ENCODE measurements around the gene ATP6V1G3.
"Not testable (repeated sequence)": the region's sequence is repeated elsewhere in the genome, so short reads cannot be mapped to it uniquely, and the experiment has no call there.

The ATP6V1G3 gene

DNA sequence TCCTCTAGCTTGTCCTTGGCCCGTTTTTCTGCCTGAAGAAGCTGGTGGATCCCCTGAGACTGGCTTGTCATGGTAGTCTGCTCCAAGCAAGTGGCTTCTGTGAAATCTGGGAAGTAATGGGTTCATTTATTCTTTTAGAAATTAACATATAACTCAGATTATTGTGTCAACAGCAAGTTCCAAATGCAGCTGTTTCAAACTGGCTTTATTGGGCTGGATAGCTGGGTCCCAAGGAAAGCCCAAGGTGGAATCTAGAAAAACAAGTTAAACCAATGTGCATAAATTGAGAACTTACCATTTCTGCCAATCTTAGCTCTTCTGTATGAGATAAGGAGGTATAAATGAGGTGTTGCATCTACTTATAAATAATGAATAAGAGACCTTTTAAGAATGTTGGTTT lies at the start of gene ATP6V1G3:
ATP6V1G3 (minus strand) TSS at position 101 of the 400 bp plus-strand sequence; CDS start at position 71, 30 bp downstream.
- DNase-seq, result no peak

GRCh38 chr1:198588845-198589244 lies 48.4 kb upstream of the ATP6V1G3 start:
- DNase-seq, result no peak

- DNase-seq, result no peak
Measured at GRCh38 chr1:198584163-198584562, 43.7 kb upstream of the ATP6V1G3 start.

DNA sequence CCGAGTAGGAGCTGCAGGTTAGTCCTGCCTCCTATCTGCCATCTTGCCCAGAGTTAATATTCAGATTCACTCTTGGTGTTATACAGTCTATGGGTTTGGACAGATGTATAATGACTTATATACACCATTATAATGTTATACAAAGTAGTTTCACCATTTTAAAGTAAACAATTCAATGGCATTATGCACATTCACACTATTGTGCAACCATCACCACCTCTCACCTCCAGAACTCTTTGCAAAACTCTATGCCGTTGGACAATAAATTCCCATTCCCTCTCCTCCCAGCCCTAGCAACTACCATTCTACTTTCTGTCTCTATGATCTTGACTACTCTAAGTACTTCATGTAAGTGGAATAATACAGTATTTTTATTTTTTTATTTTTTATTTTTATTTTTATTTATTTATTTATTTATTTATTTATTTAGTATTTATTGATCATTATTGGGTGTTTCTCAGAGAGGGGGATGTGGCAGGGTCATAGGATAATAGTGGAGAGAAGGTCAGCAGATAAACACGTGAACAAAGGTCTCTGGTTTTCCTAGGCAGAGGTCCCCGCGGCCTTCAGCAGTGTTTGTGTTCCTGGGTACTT lies 42.8 kb upstream of the ATP6V1G3 start:
- DNase-seq, result not testable (repeated sequence)

DNA sequence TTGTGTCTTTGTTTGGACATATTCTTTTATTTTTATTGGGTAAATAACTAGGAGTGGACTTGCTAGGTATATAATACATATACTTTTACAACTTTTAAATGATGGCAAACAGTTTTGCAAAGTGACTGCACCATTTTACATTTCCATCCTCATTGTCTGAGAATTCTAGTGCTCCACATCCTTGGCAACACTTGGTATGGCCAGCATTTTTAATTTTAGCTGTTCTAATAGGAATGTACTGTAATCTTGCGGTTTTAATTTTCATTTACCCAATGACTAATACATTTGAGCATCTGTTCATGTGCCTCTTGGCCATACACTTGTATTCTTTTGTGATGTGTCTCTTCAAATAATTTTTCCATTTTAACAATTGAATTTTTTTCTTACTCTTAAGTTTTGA lies 37.0 kb upstream of the ATP6V1G3 start:
- no peak for DNase-seq

GRCh38 chr1:198575798-198576641 lies 35.5 kb upstream of the ATP6V1G3 start:
- DNase-seq, result no peak

- DNase-seq, result no peak
Measured at GRCh38 chr1:198575292-198575691, 34.8 kb upstream of the ATP6V1G3 start.

- no peak for DNase-seq
Measured at GRCh38 chr1:198574325-198574724, 33.8 kb upstream of the ATP6V1G3 start.

DNA sequence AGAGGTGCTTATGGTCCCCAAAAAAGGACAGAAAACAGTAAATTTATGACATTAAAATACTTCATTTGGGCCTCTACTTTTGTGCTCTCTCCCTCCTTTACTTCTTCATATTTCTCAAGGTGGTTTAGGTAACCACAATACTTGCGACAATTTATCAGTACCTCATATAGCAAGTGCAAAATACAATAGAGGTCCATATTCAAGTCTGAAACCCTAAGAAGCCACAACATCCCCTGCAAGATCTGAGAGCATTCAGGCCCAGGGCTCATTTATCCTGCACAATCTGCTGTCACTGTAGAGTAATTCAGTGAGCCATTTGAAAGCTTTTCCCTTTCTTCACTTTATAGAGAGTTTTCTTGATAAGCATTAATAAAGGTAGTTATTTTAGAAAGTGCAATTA lies 24.2 kb upstream of the ATP6V1G3 start:
- no peak for DNase-seq

- DNase-seq, result no peak
Measured at GRCh38 chr1:198564157-198564556, 23.7 kb upstream of the ATP6V1G3 start.

DNA sequence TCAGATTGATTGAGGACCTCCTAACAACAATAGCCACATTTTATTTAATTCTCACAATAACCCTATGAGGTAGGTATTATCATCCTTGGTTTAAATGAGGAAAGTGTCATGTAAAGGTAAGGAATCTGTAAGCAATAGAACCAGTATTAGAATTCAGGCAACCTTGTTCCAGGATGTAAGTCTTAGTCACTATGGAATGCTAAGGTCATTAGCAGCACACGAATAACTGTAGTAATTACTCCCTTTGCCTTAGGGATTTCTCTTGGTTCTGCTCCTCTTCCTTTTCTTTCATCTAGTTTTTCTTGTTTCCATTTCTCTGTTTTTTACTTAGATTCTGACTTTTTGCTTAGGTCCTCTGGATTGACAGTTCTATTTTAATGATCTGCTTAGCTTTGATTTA lies 23.1 kb upstream of the ATP6V1G3 start:
- DNase-seq, result no peak

- DNase-seq, result no peak
Measured at GRCh38 chr1:198560161-198560560, 19.7 kb upstream of the ATP6V1G3 start.

DNA sequence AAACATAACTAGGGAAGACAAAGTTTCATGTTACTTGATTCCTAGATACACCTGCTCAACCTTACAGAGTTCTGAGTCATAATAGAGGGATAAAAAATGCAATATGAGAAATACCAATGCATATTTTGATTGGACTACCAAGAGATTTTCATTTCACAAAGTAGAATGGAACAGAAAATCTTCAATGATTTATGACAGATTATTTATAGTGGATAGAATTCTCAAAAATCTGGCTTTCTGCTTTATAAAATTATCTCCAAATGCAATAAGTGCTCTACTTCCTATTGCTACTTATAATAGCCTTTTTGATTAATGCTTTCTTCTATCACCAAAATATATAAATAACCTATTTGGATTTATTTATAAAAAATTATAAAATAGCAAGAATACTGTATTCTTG lies 18.9 kb upstream of the ATP6V1G3 start:
- DNase-seq, result no peak

DNA sequence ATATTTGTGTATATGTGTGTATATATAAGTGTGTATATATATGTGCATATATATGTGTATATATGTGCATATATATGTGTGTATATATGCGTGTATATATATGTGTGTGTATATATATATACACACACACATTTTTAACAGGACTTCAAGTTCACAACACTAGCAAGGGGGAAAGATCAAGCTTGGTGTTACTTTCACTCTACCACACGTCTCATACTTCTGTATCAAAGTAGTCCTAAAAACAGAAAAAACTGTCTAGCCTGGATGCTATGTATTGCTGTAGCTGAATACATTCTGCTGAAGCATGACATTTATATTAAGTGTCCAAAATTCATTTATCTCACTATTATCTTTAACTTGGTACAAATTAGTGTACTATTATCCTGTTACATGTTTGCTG lies 17.9 kb upstream of the ATP6V1G3 start:
- no peak for DNase-seq

DNA sequence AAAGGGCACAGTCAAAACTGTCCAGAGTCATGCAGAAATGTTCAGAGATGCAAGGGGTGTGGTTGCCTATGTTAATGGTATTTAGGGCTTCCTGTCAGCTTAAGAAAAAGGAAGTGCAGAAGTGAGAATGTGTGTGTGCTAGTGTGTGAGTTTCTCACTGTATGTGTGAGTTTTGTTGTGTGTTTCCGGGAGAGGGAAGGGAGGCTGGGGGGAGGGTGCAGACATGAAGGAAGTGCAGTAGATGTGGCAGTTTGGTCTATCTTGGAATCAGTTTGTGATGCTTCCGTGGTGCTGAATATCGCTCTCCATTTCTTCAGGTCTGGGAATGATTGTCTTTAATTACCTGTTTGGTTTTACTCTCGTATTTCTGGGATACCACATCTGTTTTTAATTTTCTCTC lies 16.5 kb upstream of the ATP6V1G3 start:
- DNase-seq, result no peak

GRCh38 chr1:198552668-198553416 lies 12.4 kb upstream of the ATP6V1G3 start:
- no peak for DNase-seq

DNA sequence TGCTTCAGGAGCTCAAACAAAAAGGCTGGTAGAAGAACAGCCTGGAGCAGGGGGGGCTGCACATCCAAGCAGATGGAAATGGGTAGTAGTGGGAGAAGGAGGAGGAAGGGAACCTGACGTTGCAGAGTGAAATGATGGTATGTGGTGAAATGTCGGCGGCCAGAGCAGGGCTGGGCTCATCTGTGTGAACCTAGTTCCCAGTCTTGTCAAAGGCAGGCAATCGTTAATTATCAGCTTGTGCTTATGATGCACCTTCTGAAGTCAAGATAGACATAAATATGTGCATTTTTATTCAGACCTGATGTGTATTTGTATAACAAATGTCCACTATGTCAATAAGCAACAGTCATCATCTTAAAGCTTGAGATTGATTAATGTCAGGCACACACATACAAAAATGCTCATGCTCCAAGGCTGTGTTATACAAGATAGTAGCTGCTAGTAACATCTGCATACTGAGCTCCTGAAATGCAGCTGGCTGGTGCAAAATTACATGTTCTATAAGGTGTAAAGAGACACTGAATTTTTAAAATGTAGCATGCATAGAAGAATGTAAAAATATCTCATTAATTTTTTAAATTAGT lies 10.6 kb upstream of the ATP6V1G3 start:
- no peak for DNase-seq

DNA sequence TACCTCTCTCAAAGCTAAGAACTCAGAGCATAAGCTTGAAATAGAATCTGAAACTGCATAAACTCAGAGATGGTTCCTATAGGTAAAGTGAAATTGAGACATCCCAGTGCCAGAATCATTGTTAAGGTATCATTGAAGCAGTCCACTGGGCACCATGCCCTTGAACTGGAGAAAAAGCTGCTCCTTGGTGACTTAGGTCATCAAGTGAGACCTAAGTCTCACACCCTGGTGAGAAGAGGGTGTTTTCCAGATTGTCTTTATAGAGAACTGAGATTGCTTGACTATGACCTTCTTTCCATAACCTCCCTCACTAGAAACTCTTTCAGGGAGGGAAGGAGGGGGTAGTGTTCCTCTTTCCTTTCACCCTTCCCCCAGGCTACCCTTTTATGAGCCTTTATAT lies 9.4 kb upstream of the ATP6V1G3 start:
- DNase-seq, result no peak

DNA sequence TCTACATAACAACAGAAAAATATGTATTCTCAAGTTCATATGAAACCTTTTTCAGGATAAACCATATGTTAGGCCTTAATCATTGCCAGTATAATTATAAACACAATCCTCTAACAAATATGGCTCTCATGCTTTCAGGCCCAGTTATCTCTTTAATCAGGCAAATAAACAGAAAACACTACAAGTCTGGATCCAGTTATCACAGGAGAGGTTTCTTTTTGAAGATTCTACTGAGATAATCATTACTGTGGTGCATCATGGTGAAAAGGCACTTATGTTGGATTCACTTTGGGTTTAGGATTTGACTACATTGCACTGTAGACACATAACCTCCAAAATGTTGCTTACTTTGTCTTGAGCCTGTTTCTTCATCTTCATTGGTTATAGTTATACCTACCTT lies 8.4 kb upstream of the ATP6V1G3 start:
- DNase-seq, result no peak

- DNase-seq, result no peak
Measured at GRCh38 chr1:198545156-198545555, 4.7 kb upstream of the ATP6V1G3 start.

DNA sequence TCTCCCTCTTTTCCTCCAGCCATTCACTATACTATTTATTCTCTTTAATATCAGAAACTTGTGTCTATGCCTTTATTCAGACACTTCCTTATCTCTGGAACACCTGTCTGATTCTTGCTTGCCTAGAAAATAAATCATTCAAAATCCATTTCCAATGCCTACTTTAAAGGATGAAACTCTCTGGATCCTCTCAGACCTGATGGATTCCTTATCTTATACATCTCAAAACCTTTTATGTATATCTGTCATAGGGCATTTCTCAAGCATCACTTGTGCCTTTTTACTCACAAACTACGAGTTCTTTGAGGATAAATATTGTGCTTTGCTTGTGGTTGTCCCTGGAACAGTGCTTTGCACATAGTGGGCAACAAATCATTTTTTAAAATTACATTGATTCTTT lies 3.8 kb upstream of the ATP6V1G3 start:
- DNase-seq, result no peak

DNA sequence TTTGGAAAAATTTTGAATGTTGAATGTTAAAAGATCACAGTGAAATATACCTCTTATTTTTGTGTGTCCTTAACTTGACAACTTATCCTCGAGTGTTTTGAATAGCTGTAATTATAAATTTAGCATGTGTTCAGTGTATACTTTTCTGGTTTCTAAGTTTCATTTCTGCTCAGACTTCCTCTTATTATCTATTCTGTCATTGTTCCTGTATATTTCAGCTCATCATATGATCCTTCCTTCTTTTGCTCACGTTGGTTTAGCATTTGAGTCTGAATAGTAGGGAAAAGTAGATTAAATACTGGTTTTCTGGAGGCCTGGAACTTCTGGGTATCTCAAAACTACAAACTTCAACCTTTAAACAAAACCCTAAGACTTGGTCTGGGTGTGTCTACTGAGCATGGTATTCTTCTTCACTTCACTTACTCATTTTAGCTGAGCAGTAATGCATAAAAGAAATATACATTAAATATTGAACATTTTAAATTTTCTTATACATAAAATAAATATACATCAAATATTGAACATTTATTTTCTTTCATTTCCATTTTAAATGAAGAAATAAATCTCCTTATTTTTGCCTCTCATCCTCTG lies 3.3 kb upstream of the ATP6V1G3 start:
- no peak for DNase-seq

- no peak for DNase-seq
Measured at GRCh38 chr1:198542632-198543031, 2.2 kb upstream of the ATP6V1G3 start.
